22Rv1 (cell line): ENCODE measurements around the gene WRAP73.

ENCODE experiments used
- ZFX ChIP-seq: fragments of 450-650 bp; IDR thresholded peaks from 2 replicates; pipeline ENCODE4 v1.6.1; 2017; ENCODE audit warnings: antibody characterized with exemption, borderline replicate concordance
- TF ChIP-seq, protein P1 (sequence below): fragments of 450-650 bp; IDR thresholded peaks from 2 replicates; pipeline ENCODE4 v1.5.1; 2017; ENCODE audit warnings: mild to moderate bottlenecking

DNA sequence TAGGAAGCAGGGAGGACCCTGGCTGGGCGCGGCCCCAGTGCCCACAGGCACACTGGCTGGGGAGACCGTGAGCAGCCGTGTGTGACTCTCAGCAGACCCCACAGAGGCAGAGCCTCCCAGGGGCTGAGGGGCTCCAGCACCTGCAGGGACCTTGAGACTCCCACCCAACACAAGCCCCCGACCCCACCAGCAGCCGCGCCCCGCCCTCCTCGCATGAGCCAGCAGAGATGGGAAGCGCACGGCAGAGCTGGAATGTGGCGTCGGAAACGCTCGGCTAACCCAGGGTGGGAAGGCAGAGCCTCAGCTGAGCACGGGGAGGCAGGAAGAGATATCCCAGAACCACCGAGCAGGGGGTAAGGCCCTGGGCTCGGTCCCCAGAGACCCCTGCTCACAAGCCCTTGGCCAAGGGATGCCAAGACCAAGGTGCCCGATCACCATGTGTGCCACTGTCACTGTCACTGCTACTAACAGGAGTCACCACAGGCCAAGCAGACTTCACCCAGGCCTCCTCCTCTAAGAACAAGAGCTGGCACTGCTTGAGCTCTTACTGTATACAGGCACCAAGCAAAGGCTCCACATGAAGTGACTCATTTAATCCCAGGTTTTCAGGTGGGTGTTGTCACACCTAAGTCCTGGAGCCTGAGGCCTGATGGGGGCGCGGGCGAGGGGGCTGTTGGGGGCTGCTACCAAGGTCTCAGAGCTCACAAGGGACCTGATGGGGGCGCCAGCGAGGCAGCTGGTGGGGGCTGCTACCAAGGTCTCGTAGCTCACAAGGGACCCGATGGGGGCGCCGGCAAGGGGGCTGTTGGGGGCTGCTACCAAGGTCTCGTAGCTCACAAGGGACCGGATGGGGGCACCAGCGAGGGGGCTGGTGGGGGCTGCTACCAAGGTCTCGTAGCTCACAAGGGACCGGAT is 58.7 kb downstream of the WRAP73 start:
- TF ChIP-seq, protein P1, sequence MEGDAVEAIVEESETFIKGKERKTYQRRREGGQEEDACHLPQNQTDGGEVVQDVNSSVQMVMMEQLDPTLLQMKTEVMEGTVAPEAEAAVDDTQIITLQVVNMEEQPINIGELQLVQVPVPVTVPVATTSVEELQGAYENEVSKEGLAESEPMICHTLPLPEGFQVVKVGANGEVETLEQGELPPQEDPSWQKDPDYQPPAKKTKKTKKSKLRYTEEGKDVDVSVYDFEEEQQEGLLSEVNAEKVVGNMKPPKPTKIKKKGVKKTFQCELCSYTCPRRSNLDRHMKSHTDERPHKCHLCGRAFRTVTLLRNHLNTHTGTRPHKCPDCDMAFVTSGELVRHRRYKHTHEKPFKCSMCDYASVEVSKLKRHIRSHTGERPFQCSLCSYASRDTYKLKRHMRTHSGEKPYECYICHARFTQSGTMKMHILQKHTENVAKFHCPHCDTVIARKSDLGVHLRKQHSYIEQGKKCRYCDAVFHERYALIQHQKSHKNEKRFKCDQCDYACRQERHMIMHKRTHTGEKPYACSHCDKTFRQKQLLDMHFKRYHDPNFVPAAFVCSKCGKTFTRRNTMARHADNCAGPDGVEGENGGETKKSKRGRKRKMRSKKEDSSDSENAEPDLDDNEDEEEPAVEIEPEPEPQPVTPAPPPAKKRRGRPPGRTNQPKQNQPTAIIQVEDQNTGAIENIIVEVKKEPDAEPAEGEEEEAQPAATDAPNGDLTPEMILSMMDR: peak; percentile 14; the same call in 1 of the 2 replicates
- no peak for TF ChIP-seq ZFX
